Lower leg skin (tissue), 3 donors: ENCODE measurements around the gene SEMA6A.

Experiments
- POLR2A ChIP-seq, 2 donors: fragments of 450-650 bp; IDR thresholded peaks; one replicate each; pipeline ENCODE4 v1.6.1; 2016 to 2017; ENCODE audit warnings: antibody characterized with exemption in 2 of 2, mild to moderate bottlenecking in 1 of 2, moderate library complexity in 1 of 2
- TF ChIP-seq, protein P1 (sequence below), 3 donors: fragments of 450-650 bp; IDR thresholded peaks; one replicate each; pipeline ENCODE4 v1.5.1; 2016; ENCODE audit warnings: antibody characterized with exemption in 3 of 3, mild to moderate bottlenecking in 3 of 3, moderate library complexity in 2 of 3

DNA sequence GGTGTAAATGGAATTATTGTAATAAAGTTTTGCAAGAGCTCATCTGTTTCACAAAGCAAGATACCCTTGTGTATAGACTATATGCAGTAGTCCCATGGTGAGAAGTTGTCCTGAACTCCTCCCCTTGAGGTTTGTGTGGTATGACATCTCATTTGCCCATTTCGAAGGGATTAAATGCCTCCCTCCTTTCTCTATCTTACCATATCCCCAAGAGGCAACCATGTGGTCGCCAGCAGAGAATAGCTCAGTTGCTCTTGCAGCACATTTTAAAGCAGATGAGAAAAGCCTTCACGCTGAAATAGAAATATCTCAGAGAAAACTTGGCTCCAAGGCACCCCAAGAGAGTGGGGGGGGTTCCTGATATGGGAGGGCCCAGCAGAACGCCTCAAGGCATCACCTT, 4.6 kb downstream of the SEMA6A start:
- TF ChIP-seq, protein P1, sequence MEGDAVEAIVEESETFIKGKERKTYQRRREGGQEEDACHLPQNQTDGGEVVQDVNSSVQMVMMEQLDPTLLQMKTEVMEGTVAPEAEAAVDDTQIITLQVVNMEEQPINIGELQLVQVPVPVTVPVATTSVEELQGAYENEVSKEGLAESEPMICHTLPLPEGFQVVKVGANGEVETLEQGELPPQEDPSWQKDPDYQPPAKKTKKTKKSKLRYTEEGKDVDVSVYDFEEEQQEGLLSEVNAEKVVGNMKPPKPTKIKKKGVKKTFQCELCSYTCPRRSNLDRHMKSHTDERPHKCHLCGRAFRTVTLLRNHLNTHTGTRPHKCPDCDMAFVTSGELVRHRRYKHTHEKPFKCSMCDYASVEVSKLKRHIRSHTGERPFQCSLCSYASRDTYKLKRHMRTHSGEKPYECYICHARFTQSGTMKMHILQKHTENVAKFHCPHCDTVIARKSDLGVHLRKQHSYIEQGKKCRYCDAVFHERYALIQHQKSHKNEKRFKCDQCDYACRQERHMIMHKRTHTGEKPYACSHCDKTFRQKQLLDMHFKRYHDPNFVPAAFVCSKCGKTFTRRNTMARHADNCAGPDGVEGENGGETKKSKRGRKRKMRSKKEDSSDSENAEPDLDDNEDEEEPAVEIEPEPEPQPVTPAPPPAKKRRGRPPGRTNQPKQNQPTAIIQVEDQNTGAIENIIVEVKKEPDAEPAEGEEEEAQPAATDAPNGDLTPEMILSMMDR (IDR thresholded peaks at IDR 0.05), result no peak
- no peak for TF ChIP-seq POLR2A (IDR thresholded peaks at IDR 0.05)
